Measurements from ENCODE around the gene CENPB. TPM values are rescaled to one million over a fixed set of nuclear protein-coding genes. Genes with fewer than 3 reads are reported as not detected.
A peak's percentile ranks its signal among the peaks of the same experiment; 100 is the strongest.

CENPB gene
- total and polyA plus RNA-seq, 8 donors, result 24.5 to 130 (median 69.2) TPM

GRCh38 chr20:3784216-3784853 is 2.2 kb downstream of the CENPB start:
- peaks cover 41 to 76% (median 59%) of the 10 kb centered on the region in 4 donors for H3K4me1 ChIP-seq
- peaks cover 0 to 2% (median 0%) of the 10 kb centered on the region in 3 donors for H3K27me3 ChIP-seq
- no peaks in the 10 kb centered on the region for H3K9me3 ChIP-seq
- H3K36me3 ChIP-seq, result peaks cover 0 to 25% (median 8%) of the 10 kb centered on the region in 4 donors
- H3K27ac ChIP-seq, result peak overlapping the region in 4 of 5 donors; percentile 5 to 90 (median 50)
- WGBS, 5 donors, result 61 to 77% (median 72%) methylated on average over 17 of the region's 17 CpGs
- DNase-seq, result peak in 1 of 2 donors; percentile 12
- TF ChIP-seq CTCF (IDR thresholded peaks at IDR 0.05), result no peak
- TF ChIP-seq POLR2AphosphoS5 (IDR thresholded peaks at IDR 0.05), result no peak
- no peak for TF ChIP-seq EP300 (IDR thresholded peaks at IDR 0.05)
- no peak for TF ChIP-seq POLR2A (IDR thresholded peaks at IDR 0.05)
- H3K4me3 ChIP-seq, result peak overlapping the region in 3 of 4 donors; percentile 61 to 77 (median 70)
- intact Hi-C loops (cut with DNase I; ENCODE audit: low total_unique reads), result loop anchor here (5.0 kb wide), 1 partner anchor 68 kb away; no protein-coding TSS in a partner anchor

- H3K27ac ChIP-seq, result peak overlapping the region in 4 of 5 donors; percentile 13 to 90 (median 56)
- intact Hi-C loops (cut with DNase I; ENCODE audit: low total_unique reads), result loop anchor here (5.0 kb wide), 1 partner anchor 69 kb away; no protein-coding TSS in a partner anchor
Measured at GRCh38 chr20:3783511-3784195, 2.9 kb downstream of the CENPB start.

GRCh38 chr20:3783068-3783489 is 3.5 kb downstream of the CENPB start:
- Histone ChIP-seq H3K4me3 (no peak overlapping the region), H3K4me1 (peaks cover 47 to 75% (median 60%) of the 10 kb centered on the region in 4 donors), H3K9me3 (no peaks in the 10 kb centered on the region), H3K36me3 (peaks cover 0 to 25% (median 8%) of the 10 kb centered on the region in 4 donors), H3K27me3 (peaks cover 0 to 15% (median 4%) of the 10 kb centered on the region in 3 donors), H3K27ac (peak overlapping the region in 3 of 5 donors; percentile 25 to 88 (median 25))
- 23 to 48% (median 41%) methylated on average over 2 of the region's 2 CpGs for WGBS, 5 donors
- intact Hi-C loops (cut with DNase I; ENCODE audit: low total_unique reads), result loop anchor here (5.0 kb wide), 1 partner anchor 69 kb away; no protein-coding TSS in a partner anchor
- TF ChIP-seq EP300 (IDR thresholded peaks at IDR 0.05), result no peak
- TF ChIP-seq POLR2A (IDR thresholded peaks at IDR 0.05), result no peak
- no peak for TF ChIP-seq CTCF (IDR thresholded peaks at IDR 0.05)
- no peak for TF ChIP-seq POLR2AphosphoS5 (IDR thresholded peaks at IDR 0.05)
- peak; percentile 46 to 84 for DNase-seq

More at GRCh38 chr20:3783511-3784195, 2.9 kb downstream of the CENPB start:
- WGBS, 5 donors, result 55 to 71% (median 64%) methylated on average over 10 of the region's 10 CpGs
- Histone ChIP-seq H3K36me3 (peaks cover 0 to 25% (median 8%) of the 10 kb centered on the region in 4 donors), H3K4me3 (peak overlapping the region in 2 of 4 donors; percentile 70 to 77), H3K9me3 (no peaks in the 10 kb centered on the region), H3K4me1 (peaks cover 42 to 75% (median 57%) of the 10 kb centered on the region in 4 donors), H3K27me3 (peaks cover 0 to 9% (median 0%) of the 10 kb centered on the region in 3 donors)
- TF ChIP-seq POLR2A (IDR thresholded peaks at IDR 0.05) (no peak), CTCF (IDR thresholded peaks at IDR 0.05) (no peak), POLR2AphosphoS5 (IDR thresholded peaks at IDR 0.05) (no peak), EP300 (IDR thresholded peaks at IDR 0.05) (no peak)
- peak in 1 of 2 donors; percentile 16 for DNase-seq

GRCh38 chr20:3782597-3782996 is 3.9 kb downstream of the CENPB start:
- TF ChIP-seq POLR2AphosphoS5 (IDR thresholded peaks at IDR 0.05) (no peak), EP300 (IDR thresholded peaks at IDR 0.05) (no peak), POLR2A (IDR thresholded peaks at IDR 0.05) (no peak), CTCF (IDR thresholded peaks at IDR 0.05) (no peak)
- H3K27ac ChIP-seq, result peak overlapping the region in 1 of 5 donors; percentile 25
- H3K4me3 ChIP-seq, result no peak overlapping the region
- intact Hi-C loops (cut with DNase I; ENCODE audit: low total_unique reads), result loop anchor here (5.0 kb wide), 1 partner anchor 70 kb away; no protein-coding TSS in a partner anchor
- H3K36me3 ChIP-seq, result peaks cover 0 to 25% (median 8%) of the 10 kb centered on the region in 4 donors
- peak in 1 of 2 donors; percentile 26 for DNase-seq
- no peaks in the 10 kb centered on the region for H3K9me3 ChIP-seq
- WGBS, 5 donors, result 71 to 88% (median 78%) methylated on average over 6 of the region's 6 CpGs
- H3K4me1 ChIP-seq, result peaks cover 52 to 75% (median 64%) of the 10 kb centered on the region in 4 donors
- H3K27me3 ChIP-seq, result peaks cover 0 to 17% (median 4%) of the 10 kb centered on the region in 3 donors
